Frontal cortex (tissue), 4 donors: Measurements from ENCODE around the gene ERICH4. TPM values are rescaled to one million over a fixed set of nuclear protein-coding genes. Genes with fewer than 3 reads are reported as not detected.
"Not testable (repeated sequence)": the region's sequence is repeated elsewhere in the genome, so short reads cannot be mapped to it uniquely, and the experiment has no call there.

Experiments
- DNase-seq, 2 donors: peaks; one replicate each; pipeline ENCODE4 v3.0.0; 2012; ENCODE audit warnings: low spot score in 2 of 2
- FAIRE-seq: peaks from 2 replicates; lab custom pipeline; 2012; peaks lifted over from hg19 to GRCh38; lab: Jason Lieb, UNC
- total RNA-seq: library from RNA; depleted of rRNA; stranded (reverse); fragments of >200 nt; gene quantifications from one replicate; pipeline ENCODE4 v1.2.3, GENCODE V29; 2014
- donor health status: control.
- donor health status: control.
- donor health status: control.

The ERICH4 gene
- total RNA-seq, 1 donor from 2014 or later, result not detected

GRCh38 chr19:41431426-41432386 is 11.2 kb upstream of the ERICH4 start:
- FAIRE-seq, result no peak

GRCh38 chr19:41433171-41433570 is 9.8 kb upstream of the ERICH4 start:
- FAIRE-seq (no peak), DNase-seq (no peak)

More at GRCh38 chr19:41431426-41432386, 11.2 kb upstream of the ERICH4 start:
- DNase-seq, result peak in 1 of 2 donors; percentile 51

GRCh38 chr19:41434450-41434849 is 8.5 kb upstream of the ERICH4 start:
- FAIRE-seq, result no peak
- no peak for DNase-seq

DNA sequence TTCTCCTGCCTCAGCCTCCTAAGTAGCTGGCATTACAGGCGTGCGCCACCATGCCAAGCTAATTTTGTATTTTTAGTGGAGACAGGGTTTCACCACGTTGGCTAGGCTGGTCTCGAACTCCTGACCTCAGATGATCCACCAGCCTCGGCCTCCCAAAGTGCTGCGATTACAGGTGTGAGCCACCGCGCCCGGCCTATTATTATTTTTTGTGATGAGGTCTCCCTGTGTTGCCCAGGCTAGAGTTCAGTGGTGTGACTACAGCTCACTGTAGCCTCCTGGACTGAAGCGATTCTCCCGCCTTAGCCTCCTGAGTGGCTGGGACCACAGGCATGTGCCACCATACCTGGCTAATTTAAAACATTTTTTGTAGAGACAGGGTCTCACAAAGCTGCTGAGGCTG is 7.6 kb upstream of the ERICH4 start:
- not testable (repeated sequence) for FAIRE-seq, DNase-seq

DNA sequence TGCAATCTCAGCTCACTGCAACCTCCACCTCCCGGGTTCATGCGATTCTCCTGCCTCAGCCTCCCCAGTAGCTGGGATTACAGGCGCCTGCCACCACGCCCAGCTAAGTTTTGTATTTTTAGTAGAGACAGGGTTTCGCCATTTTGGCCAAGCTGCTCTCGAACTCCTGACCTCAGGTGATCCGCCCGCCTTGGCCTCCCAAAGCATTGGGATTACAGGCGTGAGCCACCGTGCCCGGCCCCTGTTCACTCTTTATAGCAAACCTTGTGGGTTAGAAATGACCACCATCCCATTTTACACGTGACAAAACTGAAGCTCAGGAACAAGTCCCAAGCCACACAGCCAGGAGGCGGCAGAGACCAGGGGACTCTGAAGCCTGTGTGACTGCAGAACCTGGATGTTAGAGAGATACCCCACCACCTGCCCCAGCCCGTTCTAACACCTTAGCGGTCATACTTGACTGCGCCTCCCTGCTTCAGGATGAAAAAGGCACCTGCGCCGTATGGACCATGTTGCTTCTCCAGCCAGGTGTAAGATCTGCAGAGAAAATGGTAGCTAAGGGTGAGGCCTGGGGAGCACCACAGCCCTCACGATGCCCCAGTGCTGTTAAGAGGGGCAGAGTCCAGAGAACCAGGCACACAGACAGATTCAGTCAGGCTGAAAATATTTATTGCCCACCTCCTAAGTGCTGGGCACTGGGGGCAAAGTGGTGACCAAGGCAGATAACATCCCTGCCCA is 6.9 kb upstream of the ERICH4 start:
- no peak for DNase-seq
- no peak for FAIRE-seq

GRCh38 chr19:41436674-41436951 is 6.3 kb upstream of the ERICH4 start:
- FAIRE-seq (no peak), DNase-seq (no peak)

DNA sequence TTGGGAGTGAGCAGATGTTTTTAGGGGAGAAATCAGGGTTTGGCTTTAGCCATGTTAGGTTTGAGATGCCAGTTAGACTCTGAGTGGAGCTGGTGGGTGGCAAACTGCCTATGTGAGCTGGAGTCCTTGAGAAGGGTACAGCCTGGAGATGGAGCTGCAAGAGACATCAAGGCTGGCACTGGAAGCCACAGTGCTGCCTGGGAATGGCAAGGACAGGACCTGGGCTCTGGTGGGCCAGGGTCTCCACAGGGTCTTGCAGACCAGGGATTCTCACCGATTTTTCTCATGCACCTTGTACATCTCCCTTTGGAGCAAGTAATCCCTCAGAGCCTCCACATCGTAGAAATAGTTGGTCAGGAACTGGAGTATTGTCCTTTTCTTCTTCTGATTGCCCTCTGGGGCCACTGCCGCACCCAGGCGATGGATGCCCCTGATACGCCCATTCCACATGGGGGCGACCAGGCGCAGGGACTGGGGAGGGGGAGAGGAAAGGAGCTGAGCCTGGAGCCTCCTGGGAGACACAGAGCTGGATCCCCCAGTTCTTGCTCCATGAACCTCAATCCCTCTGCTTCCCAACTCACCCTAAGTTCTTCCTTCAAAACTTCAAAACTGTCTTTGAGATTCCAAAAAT is 4.9 kb upstream of the ERICH4 start:
- DNase-seq, result no peak
- no peak for FAIRE-seq

DNA sequence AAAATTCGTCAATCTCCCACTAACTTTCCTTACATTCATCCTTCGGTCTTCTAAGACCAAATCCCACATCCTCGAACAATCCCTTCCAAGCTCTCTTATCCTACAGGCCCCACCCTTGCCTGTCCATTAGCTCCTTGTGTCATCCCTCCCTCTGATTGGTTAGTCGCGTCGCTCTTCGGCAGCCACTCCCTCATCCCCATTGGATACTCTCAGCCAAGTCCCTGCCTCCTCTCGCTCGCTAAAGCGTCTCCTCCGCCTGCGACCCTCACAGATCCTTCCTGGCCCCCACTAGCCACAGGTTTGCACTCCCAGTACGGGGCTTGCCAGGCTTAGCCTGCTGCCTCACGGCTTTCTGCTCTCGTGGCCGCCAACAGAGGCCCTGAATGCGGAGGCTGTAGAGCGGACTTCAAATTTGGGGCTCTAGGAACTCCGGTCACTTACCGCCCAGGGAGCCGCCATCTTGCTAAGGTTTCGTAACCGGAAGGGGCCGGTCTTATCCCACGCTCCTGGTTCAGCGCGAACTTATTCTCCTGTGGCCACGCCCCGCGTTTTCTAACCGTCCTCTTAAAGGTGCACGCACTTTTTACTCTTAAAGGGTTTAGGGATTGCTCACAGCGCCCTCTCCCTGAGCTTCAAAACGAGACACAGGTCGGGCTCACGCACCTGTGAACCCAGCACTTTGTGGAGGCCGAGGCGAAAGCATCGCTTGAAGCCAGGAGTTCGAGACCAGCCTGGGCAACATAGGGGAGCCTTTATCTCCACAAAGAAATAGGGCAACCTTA is 3.3 kb upstream of the ERICH4 start, which contains the start of gene DMAC2:
Gene DMAC2 (minus strand): TSS at position 472 of the 782 bp plus-strand sequence. CDS start 13 bp downstream, at position 459.
- DNase-seq (peak; percentile 84 to 93), FAIRE-seq (no peak)

GRCh38 chr19:41441321-41441945 is 1.5 kb upstream of the ERICH4 start:
- FAIRE-seq (no peak), DNase-seq (no peak)

DNA sequence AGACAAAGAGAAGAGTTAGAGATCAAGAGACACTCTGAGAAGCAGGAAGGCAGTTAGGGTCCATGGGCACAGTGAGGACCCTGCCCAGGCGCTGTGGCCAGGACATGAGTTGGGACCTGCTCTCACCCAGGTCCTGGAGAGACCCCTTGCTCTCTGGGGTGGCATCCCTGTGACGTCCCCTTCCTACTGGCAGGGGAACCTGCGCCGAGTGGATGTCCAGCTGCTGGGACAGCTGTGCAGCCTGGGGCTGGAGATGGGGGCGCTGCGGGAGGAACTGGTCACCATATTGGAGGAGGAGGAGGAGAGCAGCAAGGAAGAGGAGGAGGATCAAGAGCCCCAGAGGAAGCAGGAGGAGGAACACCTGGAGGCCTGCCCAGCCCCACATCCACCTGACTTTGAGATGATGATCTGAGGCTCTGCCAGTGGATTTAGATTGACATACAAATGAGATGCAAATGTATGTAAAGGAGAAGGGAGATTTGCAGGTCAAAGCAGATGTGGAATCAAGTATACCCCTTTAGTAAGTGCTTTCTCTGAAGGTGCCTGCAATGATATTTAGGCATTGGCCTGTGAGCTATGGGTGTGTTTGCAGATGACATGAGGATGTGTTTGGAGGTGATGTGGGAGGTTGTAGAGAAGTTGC is 978 bp downstream of the ERICH4 start:
- DNase-seq, result no peak
- no peak for FAIRE-seq

DNA sequence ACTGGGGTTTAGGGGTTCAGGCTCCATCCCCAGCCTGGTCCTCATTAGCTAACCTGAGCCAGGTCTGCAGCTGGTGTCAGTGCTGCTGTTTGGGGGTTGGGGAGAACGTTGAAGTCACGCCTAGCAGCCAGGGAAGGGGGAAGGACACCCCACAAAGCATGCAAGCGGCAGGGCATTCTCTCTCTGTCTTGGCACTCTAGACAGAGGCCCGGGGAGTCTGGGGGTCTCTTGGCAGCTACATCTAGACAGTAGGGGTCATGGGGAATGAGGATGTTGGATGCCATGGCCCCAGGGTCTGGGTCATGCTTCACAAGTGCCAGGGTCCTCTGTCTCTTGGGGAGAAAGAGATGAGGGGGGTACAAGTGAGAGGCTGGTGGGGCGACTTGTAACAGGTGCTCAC is 2.6 kb downstream of the ERICH4 start:
- DNase-seq (no peak), FAIRE-seq (no peak)

- FAIRE-seq (no peak), DNase-seq (no peak)
Observed at GRCh38 chr19:41447732-41448332, 4.9 kb downstream of the ERICH4 start.

GRCh38 chr19:41449079-41449864 is 6.3 kb downstream of the ERICH4 start:
- FAIRE-seq, result no peak

GRCh38 chr19:41449865-41450178 is 6.9 kb downstream of the ERICH4 start:
- FAIRE-seq, result no peak
- no peak for DNase-seq

More at GRCh38 chr19:41449079-41449864, 6.3 kb downstream of the ERICH4 start:
- DNase-seq, result peak in 1 of 2 donors; percentile 81

GRCh38 chr19:41452584-41453275 is 9.8 kb downstream of the ERICH4 start:
- DNase-seq (no peak), FAIRE-seq (no peak)

DNA sequence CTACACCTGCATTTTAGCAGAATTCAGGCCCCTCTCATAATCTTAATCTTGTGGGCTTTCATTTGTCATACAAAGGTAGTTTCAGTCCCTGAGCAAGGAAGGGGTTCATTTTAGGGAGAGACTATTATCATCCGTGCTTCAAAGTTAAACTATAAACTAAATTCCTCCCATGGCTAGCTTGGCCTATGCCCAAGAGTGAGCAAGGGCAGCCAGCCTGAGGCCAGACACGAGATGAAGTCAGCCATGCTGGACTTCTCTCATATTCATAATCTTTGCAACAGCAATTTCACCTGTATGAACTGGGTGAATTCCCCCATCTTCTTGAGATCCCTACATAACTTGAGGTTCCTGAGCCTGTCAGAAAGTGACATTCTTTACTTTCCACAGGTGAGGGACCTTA is 13.0 kb downstream of the ERICH4 start:
- DNase-seq (no peak), FAIRE-seq (no peak)

DNA sequence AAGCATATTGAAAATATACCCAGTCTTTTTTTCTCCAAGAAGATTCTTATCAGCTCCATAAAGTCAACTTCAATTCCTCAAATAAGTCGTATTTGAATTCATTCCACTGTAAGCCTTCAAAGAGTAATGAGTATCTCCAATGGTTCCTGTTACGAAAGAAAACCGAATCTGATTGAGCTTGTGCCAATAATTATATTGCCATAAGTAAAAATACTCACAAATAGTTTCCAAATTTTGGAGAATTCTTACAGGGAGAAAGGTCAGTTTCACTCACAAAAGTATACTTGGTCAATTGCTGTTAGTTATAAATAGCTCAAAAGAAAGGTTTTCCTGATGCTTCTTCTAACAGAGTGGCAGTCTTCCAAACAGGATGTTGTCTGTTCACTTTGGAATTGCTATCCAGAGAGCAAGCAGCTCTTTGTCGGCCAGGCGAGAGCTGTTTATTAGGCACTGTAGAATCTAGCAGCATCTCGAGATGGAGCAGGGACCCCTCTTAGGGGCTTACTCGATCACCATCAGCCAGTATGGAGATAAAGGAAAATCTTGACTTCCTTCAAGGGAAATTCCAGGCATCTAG is 13.5 kb downstream of the ERICH4 start:
- DNase-seq (no peak), FAIRE-seq (no peak)
